Right atrium auricular region (tissue), 2 donors: ENCODE data around the gene LAMA4. TPM values are rescaled to one million over a fixed set of nuclear protein-coding genes. Genes with fewer than 3 reads are reported as not detected.

ENCODE experiments used
- DNase-seq: peaks from one replicate; pipeline ENCODE4 v3.0.0-alpha.2; 2019; ENCODE audit warnings: low spot score
- H3K27ac ChIP-seq, 2 donors: fragments of 200-600 bp; sonication (generic); 1 replicate in 1 of 2; 2 replicates in 1 of 2; pipeline ENCODE4 v1.5.1; 2016 to 2019
- H3K27me3 ChIP-seq, 2 donors: fragments of 200-600 bp; sonication (generic); one replicate each; pipeline versions ENCODE4 v1.5.1 to v1.6.0; 2017 to 2019
- H3K36me3 ChIP-seq: fragments of 200-600 bp; sonication (generic); one replicate; pipeline ENCODE4 v1.5.1; 2016
- H3K4me1 ChIP-seq, 2 donors: fragments of 200-600 bp; sonication (generic); one replicate each; pipeline versions ENCODE4 v1.5.1 to v1.6.0; 2017 to 2019
- H3K4me3 ChIP-seq, 2 donors: fragments of 200-600 bp; sonication (generic); 1 replicate in 1 of 2; 2 replicates in 1 of 2; pipeline ENCODE4 v1.5.1; 2017 to 2019; ENCODE audit warnings: mild to moderate bottlenecking in 1 of 2, moderate library complexity in 1 of 2
- H3K9me3 ChIP-seq, 2 donors: fragments of 200-600 bp; sonication (generic); one replicate each; pipeline ENCODE4 v1.5.1; 2019
- total RNA-seq, 2 donors: library from RNA; depleted of rRNA; stranded (reverse); fragments of >200 nt; gene quantifications; one replicate each; pipeline ENCODE4 v1.1.0, GENCODE V29; 2016
- TF ChIP-seq, protein P1 (sequence below), 2 donors: fragments of 200-600 bp; sonication (generic); IDR thresholded peaks; one replicate each; pipeline ENCODE4 v1.5.1; 2019; ENCODE audit warnings: antibody characterized with exemption in 2 of 2

LAMA4 gene
- total RNA-seq, 2 donors from 2014 or later: 37.2 to 47.1 TPM

- H3K27me3 ChIP-seq: no peaks in the 10 kb centered on the region
- DNase-seq: no peak
- H3K4me3 ChIP-seq: no peak overlapping the region
- no peak overlapping the region for H3K27ac ChIP-seq
- TF ChIP-seq, protein P1, sequence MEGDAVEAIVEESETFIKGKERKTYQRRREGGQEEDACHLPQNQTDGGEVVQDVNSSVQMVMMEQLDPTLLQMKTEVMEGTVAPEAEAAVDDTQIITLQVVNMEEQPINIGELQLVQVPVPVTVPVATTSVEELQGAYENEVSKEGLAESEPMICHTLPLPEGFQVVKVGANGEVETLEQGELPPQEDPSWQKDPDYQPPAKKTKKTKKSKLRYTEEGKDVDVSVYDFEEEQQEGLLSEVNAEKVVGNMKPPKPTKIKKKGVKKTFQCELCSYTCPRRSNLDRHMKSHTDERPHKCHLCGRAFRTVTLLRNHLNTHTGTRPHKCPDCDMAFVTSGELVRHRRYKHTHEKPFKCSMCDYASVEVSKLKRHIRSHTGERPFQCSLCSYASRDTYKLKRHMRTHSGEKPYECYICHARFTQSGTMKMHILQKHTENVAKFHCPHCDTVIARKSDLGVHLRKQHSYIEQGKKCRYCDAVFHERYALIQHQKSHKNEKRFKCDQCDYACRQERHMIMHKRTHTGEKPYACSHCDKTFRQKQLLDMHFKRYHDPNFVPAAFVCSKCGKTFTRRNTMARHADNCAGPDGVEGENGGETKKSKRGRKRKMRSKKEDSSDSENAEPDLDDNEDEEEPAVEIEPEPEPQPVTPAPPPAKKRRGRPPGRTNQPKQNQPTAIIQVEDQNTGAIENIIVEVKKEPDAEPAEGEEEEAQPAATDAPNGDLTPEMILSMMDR (IDR thresholded peaks at IDR 0.05): no peak
- no peaks in the 10 kb centered on the region for H3K36me3 ChIP-seq
- H3K9me3 ChIP-seq: no peaks in the 10 kb centered on the region
- peaks cover 0 to 11% of the 10 kb centered on the region in 2 donors for H3K4me1 ChIP-seq
Observed at GRCh38 chr6:112287577-112288225, 33.3 kb upstream of the LAMA4 start.

DNA sequence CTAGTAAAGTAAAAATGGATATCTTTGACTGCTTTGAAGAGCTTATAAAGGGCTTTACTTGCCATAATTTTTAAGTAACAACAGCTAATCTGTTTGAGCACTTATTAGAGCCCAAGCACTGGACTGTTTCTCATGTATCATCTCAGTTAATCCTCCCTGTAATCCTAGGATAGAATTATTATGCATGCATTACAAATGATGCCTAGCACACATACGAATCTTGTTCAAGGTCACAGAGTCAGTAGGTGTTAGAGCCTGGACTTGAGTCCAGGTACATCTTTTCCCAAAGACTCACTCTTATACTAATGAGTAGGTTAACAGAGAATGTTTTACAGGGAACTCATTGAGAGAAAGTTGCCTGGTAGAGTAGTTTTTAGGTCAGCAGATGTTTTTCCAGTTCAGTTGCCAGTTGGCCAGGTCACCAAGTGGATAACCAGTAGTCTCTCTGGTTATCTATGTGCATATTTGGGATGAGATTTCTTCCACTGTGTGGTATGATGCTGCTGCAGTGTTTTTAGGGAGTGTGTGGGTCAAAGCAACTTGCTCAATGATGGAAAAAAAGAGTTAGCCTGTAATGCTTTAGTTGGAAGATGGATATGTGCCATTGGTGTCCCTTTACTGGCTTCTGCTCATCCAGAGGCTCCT is 32.3 kb upstream of the LAMA4 start:
- peaks cover 0 to 20% of the 10 kb centered on the region in 2 donors for H3K4me1 ChIP-seq
- H3K27me3 ChIP-seq: no peaks in the 10 kb centered on the region
- H3K27ac ChIP-seq: no peak overlapping the region
- H3K36me3 ChIP-seq: no peaks in the 10 kb centered on the region
- H3K4me3 ChIP-seq: no peak overlapping the region
- no peak for DNase-seq
- TF ChIP-seq, protein P1 (IDR thresholded peaks at IDR 0.05): no peak
- no peaks in the 10 kb centered on the region for H3K9me3 ChIP-seq

GRCh38 chr6:112286010-112286409 is 31.6 kb upstream of the LAMA4 start:
- DNase-seq: no peak
- no peaks in the 10 kb centered on the region for H3K36me3 ChIP-seq
- no peaks in the 10 kb centered on the region for H3K27me3 ChIP-seq
- H3K4me1 ChIP-seq: peaks cover 0 to 26% of the 10 kb centered on the region in 2 donors
- no peak overlapping the region for H3K27ac ChIP-seq
- no peaks in the 10 kb centered on the region for H3K9me3 ChIP-seq
- TF ChIP-seq, protein P1 (IDR thresholded peaks at IDR 0.05): no peak
- H3K4me3 ChIP-seq: no peak overlapping the region

GRCh38 chr6:112284603-112285002 is 30.2 kb upstream of the LAMA4 start:
- Histone ChIP-seq H3K4me3 (no peak overlapping the region), H3K9me3 (no peaks in the 10 kb centered on the region), H3K27ac (no peak overlapping the region), H3K36me3 (no peaks in the 10 kb centered on the region), H3K27me3 (no peaks in the 10 kb centered on the region), H3K4me1 (peaks cover 0 to 39% of the 10 kb centered on the region in 2 donors)
- TF ChIP-seq, protein P1 (IDR thresholded peaks at IDR 0.05): no peak
- DNase-seq: no peak

GRCh38 chr6:112283621-112284020 is 29.3 kb upstream of the LAMA4 start:
- H3K4me1 ChIP-seq: peaks cover 0 to 39% of the 10 kb centered on the region in 2 donors
- no peaks in the 10 kb centered on the region for H3K36me3 ChIP-seq
- H3K27me3 ChIP-seq: no peaks in the 10 kb centered on the region
- TF ChIP-seq, protein P1 (IDR thresholded peaks at IDR 0.05): no peak
- no peak overlapping the region for H3K27ac ChIP-seq
- H3K4me3 ChIP-seq: no peak overlapping the region
- no peak for DNase-seq
- no peaks in the 10 kb centered on the region for H3K9me3 ChIP-seq
